Mucosa of stomach (tissue), 1 donor: ENCODE data around the gene HOXB9.

Experiments used
- H3K27me3 ChIP-seq: one replicate; pipeline ENCODE4 v1.7.0; 2013; ENCODE audit warnings: mild to moderate bottlenecking, low read length; ENCODE audit not compliant: control insufficient read depth, insufficient read depth
- H3K36me3 ChIP-seq: one replicate; pipeline ENCODE4 v1.7.0; 2013; ENCODE audit warnings: low read length; ENCODE audit not compliant: control insufficient read depth, insufficient read depth
- H3K4me1 ChIP-seq: one replicate; pipeline ENCODE4 v1.7.0; 2013; ENCODE audit warnings: mild to moderate bottlenecking, low read length; ENCODE audit not compliant: control insufficient read depth, insufficient read depth
- H3K4me3 ChIP-seq: one replicate; pipeline ENCODE4 v1.7.0; 2013; ENCODE audit warnings: low read length
- H3K9ac ChIP-seq: one replicate; pipeline ENCODE4 v1.7.0; 2013; ENCODE audit warnings: mild to moderate bottlenecking, low read length, moderate library complexity
- H3K9me3 ChIP-seq: one replicate; pipeline ENCODE4 v1.7.0; 2013; ENCODE audit warnings: mild to moderate bottlenecking, low read length, moderate library complexity; ENCODE audit not compliant: control insufficient read depth
- donor health status: Pancreatic carcinoma.

HOXB9 gene

GRCh38 chr17:48588074-48588415 is 38.1 kb downstream of the HOXB9 start:
- no peaks in the 10 kb centered on the region for H3K9me3 ChIP-seq
- no peak overlapping the region for H3K4me3 ChIP-seq
- peak overlapping the region; percentile 54 for H3K9ac ChIP-seq
- H3K27me3 ChIP-seq = peaks cover 98% of the 10 kb centered on the region
- peaks cover 16% of the 10 kb centered on the region for H3K4me1 ChIP-seq
- no peaks in the 10 kb centered on the region for H3K36me3 ChIP-seq

- peaks cover 98% of the 10 kb centered on the region for H3K27me3 ChIP-seq
- no peak overlapping the region for H3K4me3 ChIP-seq
- no peaks in the 10 kb centered on the region for H3K9me3 ChIP-seq
- H3K9ac ChIP-seq = peak overlapping the region; percentile 19
- H3K4me1 ChIP-seq = peaks cover 16% of the 10 kb centered on the region
- H3K36me3 ChIP-seq = no peaks in the 10 kb centered on the region
These were observed 38.7 kb downstream of the HOXB9 start for GRCh38 chr17:48587276-48588073.

GRCh38 chr17:48586355-48587258 is 39.6 kb downstream of the HOXB9 start:
- H3K9ac ChIP-seq = peak overlapping the region; percentile 69
- H3K36me3 ChIP-seq = no peaks in the 10 kb centered on the region
- peaks cover 99% of the 10 kb centered on the region for H3K27me3 ChIP-seq
- H3K4me3 ChIP-seq = peak overlapping the region; percentile 28
- peaks cover 16% of the 10 kb centered on the region for H3K4me1 ChIP-seq
- H3K9me3 ChIP-seq = no peaks in the 10 kb centered on the region

GRCh38 chr17:48584223-48584741 is 41.9 kb downstream of the HOXB9 start:
- Histone ChIP-seq H3K9ac (no peak overlapping the region), H3K9me3 (no peaks in the 10 kb centered on the region), H3K4me1 (peaks cover 16% of the 10 kb centered on the region), H3K36me3 (no peaks in the 10 kb centered on the region), H3K4me3 (no peak overlapping the region), H3K27me3 (peaks cover 97% of the 10 kb centered on the region)

GRCh38 chr17:48583708-48584222 is 42.4 kb downstream of the HOXB9 start:
- H3K4me3 ChIP-seq = no peak overlapping the region

GRCh38 chr17:48582750-48583069 is 43.4 kb downstream of the HOXB9 start:
- Histone ChIP-seq H3K4me3 (no peak overlapping the region), H3K27me3 (peaks cover 91% of the 10 kb centered on the region), H3K9ac (no peak overlapping the region), H3K4me1 (peaks cover 16% of the 10 kb centered on the region), H3K9me3 (no peaks in the 10 kb centered on the region), H3K36me3 (no peaks in the 10 kb centered on the region)

More at GRCh38 chr17:48583708-48584222, 42.4 kb downstream of the HOXB9 start:
- no peaks in the 10 kb centered on the region for H3K9me3 ChIP-seq
- peaks cover 97% of the 10 kb centered on the region for H3K27me3 ChIP-seq
- no peak overlapping the region for H3K9ac ChIP-seq
- H3K36me3 ChIP-seq = no peaks in the 10 kb centered on the region
- H3K4me1 ChIP-seq = peaks cover 16% of the 10 kb centered on the region

GRCh38 chr17:48579760-48580554 is 46.2 kb downstream of the HOXB9 start:
- no peaks in the 10 kb centered on the region for H3K36me3 ChIP-seq
- H3K27me3 ChIP-seq = peaks cover 89% of the 10 kb centered on the region
- H3K4me1 ChIP-seq = peaks cover 12% of the 10 kb centered on the region
- no peak overlapping the region for H3K4me3 ChIP-seq
- H3K9me3 ChIP-seq = no peaks in the 10 kb centered on the region
- H3K9ac ChIP-seq = peak overlapping the region; percentile 64

- Histone ChIP-seq H3K27me3 (peaks cover 89% of the 10 kb centered on the region), H3K9me3 (no peaks in the 10 kb centered on the region), H3K9ac (no peak overlapping the region), H3K4me1 (peaks cover 12% of the 10 kb centered on the region), H3K4me3 (no peak overlapping the region), H3K36me3 (no peaks in the 10 kb centered on the region)
These were observed 46.7 kb downstream of the HOXB9 start for GRCh38 chr17:48579471-48579759.

- peak overlapping the region; percentile 62 for H3K9ac ChIP-seq
- peak overlapping the region; percentile 4 for H3K4me3 ChIP-seq
- H3K36me3 ChIP-seq = no peaks in the 10 kb centered on the region
- H3K4me1 ChIP-seq = peaks cover 8% of the 10 kb centered on the region
- peaks cover 89% of the 10 kb centered on the region for H3K27me3 ChIP-seq
- H3K9me3 ChIP-seq = no peaks in the 10 kb centered on the region
These were observed 47.3 kb downstream of the HOXB9 start for GRCh38 chr17:48578616-48579470.

- peak within 1 kb of the TSS; percentile 4 for H3K4me3 ChIP-seq
- peaks cover 89% of the 10 kb centered on the region for H3K27me3 ChIP-seq
- H3K4me1 ChIP-seq = peaks cover 8% of the 10 kb centered on the region
- peak within 1 kb of the TSS; percentile 62 for H3K9ac ChIP-seq
- no peaks in the 10 kb centered on the region for H3K9me3 ChIP-seq
- H3K36me3 ChIP-seq = no peaks in the 10 kb centered on the region
These were observed 48.1 kb downstream of the HOXB9 start, which contains the start of gene HOXB4 for GRCh38 chr17:48577946-48578615. HOXB4 (minus strand) TSS chr17:48578350; CDS start chr17:48578319, 31 bp downstream.
